OCI-LY7 (cell line): Measurements from ENCODE around the gene IL22RA2. TPM values are rescaled to one million over a fixed set of nuclear protein-coding genes. Genes with fewer than 3 reads are reported as not detected.

Source experiments
- BruUV-seq: library from RNA; stranded (reverse); fragments of 400-500 nt; replicated peaks from 2 replicates; lab custom pipeline; 2021; lab: Mats Ljungman, UMichigan
- CTCF ChIA-PET: fragments of 300-600 bp; sonication (Branson Sonifier 250); formaldehyde crosslinking; loops from one replicate; lab custom pipeline; 2022; ENCODE audit warnings: antibody characterized with exemption; ENCODE audit not compliant: unreplicated experiment; lab: Charles Lee
- POLR2A ChIA-PET: fragments of 300-600 bp; sonication (Branson Sonifier 250); formaldehyde crosslinking; loops from one replicate; lab custom pipeline; 2022; ENCODE audit warnings: antibody characterized with exemption; lab: Charles Lee
- DNase-seq: peaks from one replicate; pipeline ENCODE4 v3.0.0-alpha.2; 2015; ENCODE audit warnings: low spot score
- H2AFZ ChIP-seq: fragments of 200-600 bp; sonication (generic), shearing (Covaris generic); 2 replicates; pipeline ENCODE4 v1.6.1; 2014; ENCODE audit warnings: mild to moderate bottlenecking, antibody characterized with exemption, low read length, moderate library complexity
- H3K27ac ChIP-seq: fragments of 200-600 bp; sonication (generic); 2 replicates; pipeline ENCODE4 v1.5.1; 2014; ENCODE audit warnings: mixed run types, low read depth, mild to moderate bottlenecking, moderate library complexity, low read length, inconsistent platforms; ENCODE audit not compliant: poor library complexity, severe bottlenecking
- H3K36me3 ChIP-seq: fragments of 200-600 bp; sonication (generic); 2 replicates; pipeline ENCODE4 v1.6.1; 2014; ENCODE audit warnings: mild to moderate bottlenecking, antibody characterized with exemption, low read length, moderate library complexity, mixed read lengths; ENCODE audit not compliant: insufficient read depth
- H3K4me1 ChIP-seq: fragments of 200-600 bp; sonication (generic); 2 replicates; pipeline ENCODE4 v1.5.1; 2014; ENCODE audit warnings: mild to moderate bottlenecking, low read length; ENCODE audit not compliant: insufficient read depth, poor library complexity, severe bottlenecking
- H3K4me2 ChIP-seq: fragments of 200-600 bp; sonication (generic); 2 replicates; pipeline ENCODE4 v1.6.1; 2014; ENCODE audit warnings: mild to moderate bottlenecking, low read length
- H3K4me3 ChIP-seq: fragments of 200-600 bp; sonication (generic); 2 replicates; pipeline ENCODE4 v1.5.1; 2014; ENCODE audit warnings: mild to moderate bottlenecking, low read depth, low read length; ENCODE audit not compliant: poor library complexity, severe bottlenecking
- H3K79me2 ChIP-seq: fragments of 200-600 bp; sonication (generic); 2 replicates; pipeline ENCODE4 v1.6.1; 2016; ENCODE audit warnings: low read depth, mild to moderate bottlenecking, low read length, moderate library complexity, mixed read lengths; ENCODE audit not compliant: insufficient read depth
- H3K9me2 ChIP-seq: fragments of 200-600 bp; sonication (generic); 2 replicates; pipeline ENCODE4 v1.6.1; 2016; ENCODE audit warnings: mild to moderate bottlenecking, low read length, mixed read lengths; ENCODE audit not compliant: insufficient read depth
- H3K9me3 ChIP-seq: fragments of 200-600 bp; sonication (generic); 2 replicates; pipeline ENCODE4 v1.6.1; 2014; ENCODE audit warnings: mild to moderate bottlenecking, mixed run types, low read length, mixed read lengths
- H4K20me1 ChIP-seq: fragments of 200-600 bp; sonication (generic); 2 replicates; pipeline ENCODE4 v1.6.1; 2014; ENCODE audit warnings: mild to moderate bottlenecking, antibody characterized with exemption, low read length, moderate library complexity, mixed read lengths; ENCODE audit not compliant: insufficient read depth
- CTCF ChIP-seq: fragments of 200-600 bp; sonication (generic); conservative IDR thresholded peaks from 2 replicates; pipeline ENCODE4 v1.5.1; 2014; ENCODE audit warnings: mild to moderate bottlenecking, antibody characterized with exemption, low read length, moderate library complexity, mixed read lengths
- EZH2phosphoT487 ChIP-seq: fragments of 200-600 bp; sonication (generic); IDR thresholded peaks from 2 replicates; pipeline ENCODE4 v1.6.1; 2018; ENCODE audit warnings: low read depth, borderline replicate concordance, mild to moderate bottlenecking, mixed run types, antibody characterized with exemption, low read length, moderate library complexity, mixed read lengths
- intact Hi-C: fragments of 100-400 bp; cut with micrococcal nuclease; formaldehyde crosslinking; loops from one replicate; pipeline ENCODE4 v1.10.0; 2022; ENCODE audit not compliant: unreplicated experiment
- total RNA-seq, 2 experiments: library from RNA; depleted of rRNA in 1 of 2; stranded (reverse); fragments of >200 nt in 1 of 2; shearing (Covaris generic) in 1 of 2; gene quantifications; 2 replicates each; pipeline ENCODE4 v1.2.3, GENCODE V29; 2014 to 2022

IL22RA2 gene
- total RNA-seq, 2 experiments from 2014 or later, result not detected

GRCh38 chr6:137149035-137149393, 24.4 kb downstream of the IL22RA2 start:
- POLR2A ChIA-PET, result interaction anchor here (0.6 to 0.9 kb wide), 2 partner anchors 78 to 430 kb away, joined by 3 read pairs; no protein-coding TSS in a partner anchor
- Histone ChIP-seq H3K79me2 (no peaks in the 10 kb centered on the region), H3K36me3 (no peaks in the 10 kb centered on the region), H4K20me1 (no peaks in the 10 kb centered on the region), H3K4me3 (no peak overlapping the region), H3K27ac (peak overlapping the region; percentile 57), H3K9me2 (no peaks in the 10 kb centered on the region), H3K9me3 (peaks cover 8% of the 10 kb centered on the region), H3K4me1 (peaks cover 19% of the 10 kb centered on the region), H3K4me2 (no peak overlapping the region), H2AFZ (no peak overlapping the region)
- no TSS peak for BruUV-seq
- intact Hi-C loops, result loop anchor here (2.0 kb wide), 1 partner anchor 46 kb away; no protein-coding TSS in a partner anchor
- CTCF ChIA-PET, result no interaction called here
- DNase-seq, result no peak
- no peak for TF ChIP-seq CTCF
- TF ChIP-seq EZH2phosphoT487, result no peak

GRCh38 chr6:137148306-137149034, 25.0 kb downstream of the IL22RA2 start:
- CTCF ChIA-PET, result no interaction called here
- TF ChIP-seq CTCF (no peak), EZH2phosphoT487 (no peak)

GRCh38 chr6:137147195-137147594, 26.2 kb downstream of the IL22RA2 start:
- H3K36me3 ChIP-seq, result no peaks in the 10 kb centered on the region
- peaks cover 19% of the 10 kb centered on the region for H3K4me1 ChIP-seq
- H3K9me3 ChIP-seq, result peaks cover 8% of the 10 kb centered on the region
- intact Hi-C loops, result no loop called here
- no peak for DNase-seq
- H4K20me1 ChIP-seq, result no peaks in the 10 kb centered on the region
- CTCF ChIA-PET, result no interaction called here
- no peak overlapping the region for H3K4me3 ChIP-seq
- POLR2A ChIA-PET, result interaction anchor here (0.6 to 0.8 kb wide), 5 partner anchors 31 to 233 kb away, joined by 3 to 7 read pairs (median 3); no protein-coding TSS in a partner anchor
- TF ChIP-seq CTCF (no peak), EZH2phosphoT487 (no peak)
- H3K4me2 ChIP-seq, result no peak overlapping the region
- H3K27ac ChIP-seq, result no peak overlapping the region
- H3K9me2 ChIP-seq, result no peaks in the 10 kb centered on the region
- H3K79me2 ChIP-seq, result no peaks in the 10 kb centered on the region
- BruUV-seq, result no TSS peak
- H2AFZ ChIP-seq, result no peak overlapping the region

More at GRCh38 chr6:137148306-137149034, 25.0 kb downstream of the IL22RA2 start:
- intact Hi-C loops, result loop anchor here (2.0 kb wide), 1 partner anchor 46 kb away; no protein-coding TSS in a partner anchor
- POLR2A ChIA-PET, result interaction anchor here (0.6 to 0.9 kb wide), 3 partner anchors 33 to 431 kb away, joined by 3 read pairs; no protein-coding TSS in a partner anchor
- no TSS peak for BruUV-seq
- no peak overlapping the region for H3K4me2 ChIP-seq
- no peaks in the 10 kb centered on the region for H3K79me2 ChIP-seq
- H3K27ac ChIP-seq, result no peak overlapping the region
- H3K9me2 ChIP-seq, result no peaks in the 10 kb centered on the region
- peaks cover 8% of the 10 kb centered on the region for H3K9me3 ChIP-seq
- no peak overlapping the region for H3K4me3 ChIP-seq
- no peaks in the 10 kb centered on the region for H4K20me1 ChIP-seq
- H3K4me1 ChIP-seq, result peaks cover 19% of the 10 kb centered on the region
- DNase-seq, result no peak
- no peaks in the 10 kb centered on the region for H3K36me3 ChIP-seq
- H2AFZ ChIP-seq, result no peak overlapping the region
